ENCODE data around the gene FEZ2. TPM values are rescaled to one million over a fixed set of nuclear protein-coding genes. Genes with fewer than 3 reads are reported as not detected.

Gene FEZ2
- total and polyA plus RNA-seq, 9 of the 15 experiments (the other 6 are each of a cell fraction or from before 2014, with no cell fraction given), result 9.9 to 35.5 (median 20.1) TPM

DNA sequence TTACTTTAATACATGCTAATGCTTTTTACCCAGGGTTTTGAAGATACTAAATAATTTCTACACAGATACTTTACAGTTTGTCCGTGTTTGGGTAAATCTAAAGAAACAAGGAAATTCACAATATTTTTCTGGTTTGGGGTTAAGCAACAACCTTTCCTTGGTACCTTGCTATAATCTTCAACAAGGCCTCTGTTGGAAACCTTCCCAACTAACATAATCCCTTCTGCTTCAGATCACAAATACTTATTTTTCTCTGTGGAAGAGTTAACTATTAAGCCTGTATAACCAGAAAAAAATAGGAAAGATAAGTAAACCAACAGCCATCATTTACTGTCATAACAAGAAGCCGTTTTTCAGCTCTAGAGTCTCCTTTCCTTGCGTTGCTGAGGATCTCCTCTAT is 15.0 kb downstream of the FEZ2 start (continued):
- TF ChIP-seq TFAM (CRISPR knock-in tag; conservative IDR thresholded peaks at IDR 0.05), result no peak

GRCh38 chr2:36582538-36582937 is 15.4 kb downstream of the FEZ2 start:
- CTCF ChIA-PET (ENCODE audit: low intra/inter-chr PET ratio), result no interaction called here
- FAIRE-seq (no peak), DNase-seq (ENCODE audit: extremely low read depth in 1 of 4, low spot score in 3 of 4) (no peak), ATAC-seq (no peak)
- Histone ChIP-seq H3K9ac (ENCODE audit: insufficient read depth in 1 of 2, low read depth in 2 of 2, low read length in 2 of 2) (no peak overlapping the region), H4K20me1 (replicated peaks; ENCODE audit: control insufficient read depth, insufficient read depth, low read length) (no peaks in the 10 kb centered on the region), H3K27ac (ENCODE audit: extremely low read depth, low read depth, low read length) (no peak overlapping the region), H3K9me1 (ENCODE audit: control insufficient read depth, insufficient read depth, low read length) (no peaks in the 10 kb centered on the region), H3K79me2 (ENCODE audit: control insufficient read depth, insufficient read depth, low read length) (no peaks in the 10 kb centered on the region), H3K4me2 (ENCODE audit: insufficient read depth, low read length) (no peak overlapping the region), H3K9me3 (replicated peaks; ENCODE audit: control insufficient read depth, insufficient read depth, low read depth, low read length) (no peaks in the 10 kb centered on the region), H3K4me3 (no peak overlapping the region), H3K36me3 (ENCODE audit: control insufficient read depth, insufficient read depth, low read length) (peaks cover 87% of the 10 kb centered on the region), H3K27me3 (ENCODE audit: control insufficient read depth in 2 of 2, insufficient read depth in 2 of 2, low read length in 2 of 2) (no peaks in the 10 kb centered on the region), H2AFZ (ENCODE audit: low read depth, low read length) (no peak overlapping the region), H3K4me1 (replicated peaks in 1 of 2; ENCODE audit: control insufficient read depth in 2 of 2, insufficient read depth in 2 of 2, low read length in 2 of 2) (no peaks in the 10 kb centered on the region)
- 87% methylated on average over 5 of the region's 5 CpGs for WGBS (ENCODE audit: insufficient coverage, low coverage, missing lambda C conversion rate)
- in situ Hi-C loops (cut with MboI) (no loop called here), intact Hi-C loops (cut with micrococcal nuclease) (no loop called here)
- BruUV-seq (replicated peaks), result no TSS peak
- POLR2A ChIA-PET, result interaction anchor here (0.8 to 0.9 kb wide), 2 partner anchors 10 to 15 kb away, joined by 3 to 4 read pairs; partner anchors contain the start of gene FEZ2
- TF ChIP-seq, protein P1, sequence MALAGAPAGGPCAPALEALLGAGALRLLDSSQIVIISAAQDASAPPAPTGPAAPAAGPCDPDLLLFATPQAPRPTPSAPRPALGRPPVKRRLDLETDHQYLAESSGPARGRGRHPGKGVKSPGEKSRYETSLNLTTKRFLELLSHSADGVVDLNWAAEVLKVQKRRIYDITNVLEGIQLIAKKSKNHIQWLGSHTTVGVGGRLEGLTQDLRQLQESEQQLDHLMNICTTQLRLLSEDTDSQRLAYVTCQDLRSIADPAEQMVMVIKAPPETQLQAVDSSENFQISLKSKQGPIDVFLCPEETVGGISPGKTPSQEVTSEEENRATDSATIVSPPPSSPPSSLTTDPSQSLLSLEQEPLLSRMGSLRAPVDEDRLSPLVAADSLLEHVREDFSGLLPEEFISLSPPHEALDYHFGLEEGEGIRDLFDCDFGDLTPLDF (CRISPR knock-in tag; IDR thresholded peaks at IDR 0.05), result no peak
- TF ChIP-seq ATF3 (IDR thresholded peaks at IDR 0.05) (no peak), ATF3 (CRISPR knock-in tag; conservative IDR thresholded peaks at IDR 0.05) (no peak), JUND (IDR thresholded peaks at IDR 0.05; ENCODE audit: borderline replicate concordance, low read depth, low read length) (no peak), JUND (tag; IDR thresholded peaks at IDR 0.05; ENCODE audit: borderline replicate concordance, low read depth, low read length) (no peak), RBM17 (IDR thresholded peaks at IDR 0.05; ENCODE audit: borderline replicate concordance, low read depth, low read length) (no peak), ZNF212 (CRISPR knock-in tag; IDR thresholded peaks at IDR 0.05) (no peak)
- TF ChIP-seq, protein P2, sequence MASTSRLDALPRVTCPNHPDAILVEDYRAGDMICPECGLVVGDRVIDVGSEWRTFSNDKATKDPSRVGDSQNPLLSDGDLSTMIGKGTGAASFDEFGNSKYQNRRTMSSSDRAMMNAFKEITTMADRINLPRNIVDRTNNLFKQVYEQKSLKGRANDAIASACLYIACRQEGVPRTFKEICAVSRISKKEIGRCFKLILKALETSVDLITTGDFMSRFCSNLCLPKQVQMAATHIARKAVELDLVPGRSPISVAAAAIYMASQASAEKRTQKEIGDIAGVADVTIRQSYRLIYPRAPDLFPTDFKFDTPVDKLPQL (IDR thresholded peaks at IDR 0.05; ENCODE audit: extremely low read depth, insufficient read length), result no peak
- TF ChIP-seq, protein P3, sequence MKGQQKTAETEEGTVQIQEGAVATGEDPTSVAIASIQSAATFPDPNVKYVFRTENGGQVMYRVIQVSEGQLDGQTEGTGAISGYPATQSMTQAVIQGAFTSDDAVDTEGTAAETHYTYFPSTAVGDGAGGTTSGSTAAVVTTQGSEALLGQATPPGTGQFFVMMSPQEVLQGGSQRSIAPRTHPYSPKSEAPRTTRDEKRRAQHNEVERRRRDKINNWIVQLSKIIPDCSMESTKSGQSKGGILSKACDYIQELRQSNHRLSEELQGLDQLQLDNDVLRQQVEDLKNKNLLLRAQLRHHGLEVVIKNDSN (CRISPR knock-in tag; IDR thresholded peaks at IDR 0.05), result no peak

Data from K562 (cell line).